Measurements from ENCODE around the gene ZNF74. TPM values are rescaled to one million over a fixed set of nuclear protein-coding genes. Genes with fewer than 3 reads are reported as not detected.
A peak's percentile ranks its signal among the peaks of the same experiment; 100 is the strongest.

The ZNF74 gene
- polyA plus RNA-seq, 3 donors = 1.9 to 4.8 (median 1.9) TPM

DNA sequence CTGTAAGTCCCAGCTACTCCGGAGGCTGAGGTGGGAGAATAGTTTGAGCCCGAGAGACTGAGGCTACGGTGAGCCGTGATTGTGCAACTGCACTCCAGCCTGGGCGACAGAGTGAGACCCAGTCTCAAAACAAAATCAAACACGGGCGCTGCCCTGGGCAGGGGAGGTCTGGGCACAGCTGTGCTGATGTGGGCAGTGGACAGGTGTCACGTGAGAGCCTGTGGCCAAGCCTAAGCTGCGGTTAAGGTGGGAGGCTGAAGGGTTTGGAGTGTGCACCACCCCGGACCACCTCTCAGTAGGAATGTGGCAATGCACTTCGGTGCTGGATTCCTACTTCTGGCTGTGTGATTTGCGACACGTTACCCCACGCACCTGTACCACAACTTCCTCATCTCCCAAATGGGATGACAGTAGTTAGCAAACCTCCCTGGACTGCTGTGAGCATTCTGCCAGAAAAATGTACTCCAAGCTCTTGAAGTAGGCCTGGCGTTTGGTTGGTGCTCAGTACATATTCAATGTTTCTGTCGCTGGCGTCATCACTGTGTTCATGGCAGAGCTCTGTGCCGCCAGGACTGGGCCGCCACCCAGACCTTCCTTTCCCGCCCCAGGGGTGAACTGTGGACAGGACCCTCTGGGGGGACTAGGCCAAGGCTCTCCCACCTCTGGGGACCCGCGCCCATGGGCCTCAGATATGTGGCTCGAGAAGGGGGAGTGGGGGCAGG lies 807 bp upstream of the ZNF74 start:
- WGBS (ENCODE audit: insufficient coverage) = 86% methylated on average over 15 of the region's 23 CpGs
- no peaks in the 10 kb centered on the region for H3K27me3 ChIP-seq (ENCODE audit: control insufficient read depth in 2 of 2, insufficient read depth in 2 of 2, low read length in 2 of 2)
- Mint-ChIP-seq H3K27me3 (ENCODE audit: low read depth in 3 of 3) (peaks cover 0 to 6% (median 0%) of the 10 kb centered on the region in 3 donors), H3K27ac (peak overlapping the region in 6 of 7 donors; percentile 74 to 91 (median 84)), H3K4me3 (peak overlapping the region; percentile 88 to 91), H3K4me1 (peaks cover 31% of the 10 kb centered on the region), H3K9me3 (peaks cover 0 to 6% (median 4%) of the 10 kb centered on the region in 7 donors), H3K36me3 (peaks cover 0 to 2% of the 10 kb centered on the region in 2 donors)
- H3K36me3 ChIP-seq (replicated peaks in 1 of 2; ENCODE audit: control insufficient read depth in 1 of 2, insufficient read depth in 2 of 2, low read length in 2 of 2) = no peaks in the 10 kb centered on the region
- H2AFZ ChIP-seq (ENCODE audit: insufficient read depth, low read depth, low read length, poor library complexity, severe bottlenecking) = peak overlapping the region; percentile 100
- H3K4me2 ChIP-seq (replicated peaks; ENCODE audit: extremely low read depth, low read length, poor library complexity, severe bottlenecking) = peak overlapping the region; percentile 97
- no peak for DNase-seq
- no peaks in the 10 kb centered on the region for H4K20me1 ChIP-seq (ENCODE audit: insufficient read depth, low read length)
- H3K27ac ChIP-seq (ENCODE audit: low read depth in 1 of 2, low read length in 2 of 2) = peak overlapping the region in 1 of 2 donors; percentile 79
- peak overlapping the region; percentile 77 for H3K9ac ChIP-seq (ENCODE audit: insufficient read depth, low read length, poor library complexity, severe bottlenecking)
- H3K79me2 ChIP-seq (ENCODE audit: insufficient read depth, low read length) = peaks cover 7% of the 10 kb centered on the region
- H3K4me1 ChIP-seq (ENCODE audit: control insufficient read depth in 1 of 2, insufficient read depth in 2 of 2, low read length in 2 of 2) = peaks cover 25 to 27% of the 10 kb centered on the region in 2 donors
- peaks cover 0 to 5% of the 10 kb centered on the region in 2 donors for H3K9me3 ChIP-seq (replicated peaks in 1 of 2; ENCODE audit: control insufficient read depth in 1 of 2, insufficient read depth in 1 of 2, low read length in 2 of 2)
- intact Hi-C loops (cut with micrococcal nuclease) = no loop called here
- TF ChIP-seq, protein P1, sequence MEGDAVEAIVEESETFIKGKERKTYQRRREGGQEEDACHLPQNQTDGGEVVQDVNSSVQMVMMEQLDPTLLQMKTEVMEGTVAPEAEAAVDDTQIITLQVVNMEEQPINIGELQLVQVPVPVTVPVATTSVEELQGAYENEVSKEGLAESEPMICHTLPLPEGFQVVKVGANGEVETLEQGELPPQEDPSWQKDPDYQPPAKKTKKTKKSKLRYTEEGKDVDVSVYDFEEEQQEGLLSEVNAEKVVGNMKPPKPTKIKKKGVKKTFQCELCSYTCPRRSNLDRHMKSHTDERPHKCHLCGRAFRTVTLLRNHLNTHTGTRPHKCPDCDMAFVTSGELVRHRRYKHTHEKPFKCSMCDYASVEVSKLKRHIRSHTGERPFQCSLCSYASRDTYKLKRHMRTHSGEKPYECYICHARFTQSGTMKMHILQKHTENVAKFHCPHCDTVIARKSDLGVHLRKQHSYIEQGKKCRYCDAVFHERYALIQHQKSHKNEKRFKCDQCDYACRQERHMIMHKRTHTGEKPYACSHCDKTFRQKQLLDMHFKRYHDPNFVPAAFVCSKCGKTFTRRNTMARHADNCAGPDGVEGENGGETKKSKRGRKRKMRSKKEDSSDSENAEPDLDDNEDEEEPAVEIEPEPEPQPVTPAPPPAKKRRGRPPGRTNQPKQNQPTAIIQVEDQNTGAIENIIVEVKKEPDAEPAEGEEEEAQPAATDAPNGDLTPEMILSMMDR (IDR thresholded peaks at IDR 0.05) = no peak
- peak overlapping the region; percentile 43 to 89 (median 54) for H3K4me3 ChIP-seq (replicated peaks in 1 of 3; ENCODE audit: low read depth in 2 of 3, low read length in 3 of 3)

DNA sequence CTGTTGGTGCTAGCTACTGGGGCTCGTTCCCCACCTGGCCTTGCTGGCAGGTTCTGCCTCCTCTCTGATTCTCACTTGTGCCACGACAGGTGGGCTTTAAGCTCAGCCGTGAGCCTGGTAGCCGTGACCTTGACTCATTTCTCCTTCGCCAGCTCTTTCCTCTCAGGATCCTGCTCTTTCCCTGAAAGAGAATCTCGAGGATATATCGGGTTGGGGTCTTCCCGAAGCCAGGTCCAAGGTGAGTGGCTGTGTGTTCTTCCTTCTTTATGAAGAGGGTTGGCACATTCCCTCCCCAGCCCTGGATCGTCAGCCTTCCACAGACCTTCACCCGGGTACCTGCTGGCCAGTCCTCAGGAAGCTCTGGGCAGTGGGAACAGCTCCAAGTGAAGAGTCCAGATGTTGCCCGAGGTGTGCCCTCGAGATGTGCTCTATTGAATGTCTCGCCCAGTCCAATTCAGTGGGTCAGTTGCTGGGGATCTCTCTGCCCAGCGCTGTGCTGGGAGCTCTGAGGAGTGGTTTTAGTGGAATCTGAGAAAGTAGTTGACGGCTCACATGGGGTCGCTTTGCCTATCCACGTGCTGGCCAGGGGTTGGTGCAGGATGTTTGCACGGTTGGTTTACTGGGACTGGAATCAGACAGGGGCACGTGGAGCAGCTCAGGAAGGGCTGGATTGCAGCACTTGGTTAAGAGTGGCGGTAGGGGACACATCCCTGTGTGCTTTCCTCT lies 1.4 kb downstream of the ZNF74 start:
- H3K4me3 ChIP-seq (replicated peaks in 1 of 3; ENCODE audit: low read depth in 2 of 3, low read length in 3 of 3) = peak overlapping the region in 1 of 3 experiments; percentile 89
- DNase-seq = no peak
- peaks cover 0 to 2% (median 0%) of the 10 kb centered on the region in 7 donors for H3K9me3 Mint-ChIP-seq
- intact Hi-C loops (cut with micrococcal nuclease) = no loop called here
- H3K36me3 Mint-ChIP-seq = peaks cover 2 to 3% of the 10 kb centered on the region in 2 donors
- peaks cover 0 to 4% (median 0%) of the 10 kb centered on the region in 3 donors for H3K27me3 Mint-ChIP-seq (ENCODE audit: low read depth in 3 of 3)
- peaks cover 0 to 2% of the 10 kb centered on the region in 2 donors for H3K36me3 ChIP-seq (replicated peaks in 1 of 2; ENCODE audit: control insufficient read depth in 1 of 2, insufficient read depth in 2 of 2, low read length in 2 of 2)
- H4K20me1 ChIP-seq (ENCODE audit: insufficient read depth, low read length) = no peaks in the 10 kb centered on the region
- H2AFZ ChIP-seq (ENCODE audit: insufficient read depth, low read depth, low read length, poor library complexity, severe bottlenecking) = peak overlapping the region; percentile 4
- 77% methylated on average over 16 of the region's 20 CpGs for WGBS (ENCODE audit: insufficient coverage)
- H3K27ac Mint-ChIP-seq = peak overlapping the region in 2 of 7 donors; percentile 4 to 23
- H3K4me1 ChIP-seq (ENCODE audit: control insufficient read depth in 1 of 2, insufficient read depth in 2 of 2, low read length in 2 of 2) = peaks cover 25 to 27% of the 10 kb centered on the region in 2 donors
- H3K9me3 ChIP-seq (replicated peaks in 1 of 2; ENCODE audit: control insufficient read depth in 1 of 2, insufficient read depth in 1 of 2, low read length in 2 of 2) = no peaks in the 10 kb centered on the region
- H3K27ac ChIP-seq (ENCODE audit: low read depth in 1 of 2, low read length in 2 of 2) = no peak overlapping the region
- H3K9ac ChIP-seq (ENCODE audit: insufficient read depth, low read length, poor library complexity, severe bottlenecking) = no peak overlapping the region
- no peaks in the 10 kb centered on the region for H3K27me3 ChIP-seq (ENCODE audit: control insufficient read depth in 2 of 2, insufficient read depth in 2 of 2, low read length in 2 of 2)
- H3K4me2 ChIP-seq (replicated peaks; ENCODE audit: extremely low read depth, low read length, poor library complexity, severe bottlenecking) = peak overlapping the region; percentile 97
- H3K4me1 Mint-ChIP-seq = peaks cover 31% of the 10 kb centered on the region
- H3K4me3 Mint-ChIP-seq = peak overlapping the region; percentile 76 to 88
- peaks cover 7% of the 10 kb centered on the region for H3K79me2 ChIP-seq (ENCODE audit: insufficient read depth, low read length)
- TF ChIP-seq, protein P1 (IDR thresholded peaks at IDR 0.05) = no peak
